A673 (cell line): Measurements from ENCODE around the gene NFKB1. TPM values are rescaled to one million over a fixed set of nuclear protein-coding genes. Genes with fewer than 3 reads are reported as not detected.

ENCODE experiments used
- BruUV-seq: library from RNA; stranded (reverse); fragments of 400-500 nt; replicated peaks from 2 replicates; lab custom pipeline; 2021; lab: Mats Ljungman, UMichigan
- CTCF ChIA-PET: fragments of 300-600 bp; sonication (Branson Sonifier 250); formaldehyde crosslinking; loops from one replicate; lab custom pipeline; 2022; ENCODE audit warnings: antibody characterized with exemption; lab: Charles Lee
- POLR2A ChIA-PET: fragments of 300-600 bp; sonication (Branson Sonifier 250); formaldehyde crosslinking; loops from one replicate; lab custom pipeline; 2022; ENCODE audit warnings: antibody characterized with exemption; ENCODE audit not compliant: low non-redundant PET; lab: Charles Lee
- DNase-seq: peaks from one replicate; pipeline ENCODE4 v3.0.0-alpha.2; 2015; ENCODE audit warnings: low spot score
- H3K27ac ChIP-seq: fragments of 200-600 bp; sonication (generic); 2 replicates; pipeline ENCODE4 v1.5.1; 2016; ENCODE audit warnings: mixed run types, low read depth, mild to moderate bottlenecking, mixed read lengths, antibody characterized with exemption, low read length; ENCODE audit not compliant: poor library complexity, severe bottlenecking
- H3K27me3 ChIP-seq: fragments of 200-600 bp; sonication (generic); replicated peaks from 2 replicates; pipeline ENCODE4 v1.6.1; 2017; ENCODE audit warnings: mixed run types, low read depth, mild to moderate bottlenecking, mixed read lengths, antibody characterized with exemption, low read length; ENCODE audit not compliant: insufficient read depth, poor library complexity
- H3K36me3 ChIP-seq: fragments of 200-600 bp; sonication (generic); 2 replicates; pipeline ENCODE4 v1.6.1; 2016; ENCODE audit warnings: mixed run types, mild to moderate bottlenecking, mixed read lengths, antibody characterized with exemption, low read length; ENCODE audit not compliant: insufficient read depth, poor library complexity, severe bottlenecking
- H3K4me1 ChIP-seq: fragments of 200-600 bp; sonication (generic); 2 replicates; pipeline ENCODE4 v1.6.1; 2017; ENCODE audit warnings: mixed run types, mild to moderate bottlenecking, mixed read lengths, antibody characterized with exemption, low read length; ENCODE audit not compliant: insufficient read depth, poor library complexity, severe bottlenecking
- H3K4me3 ChIP-seq: fragments of 200-600 bp; sonication (generic); 2 replicates; pipeline ENCODE4 v1.5.1; 2016; ENCODE audit warnings: low read depth, mixed run types, mild to moderate bottlenecking, mixed read lengths, low read length; ENCODE audit not compliant: poor library complexity, severe bottlenecking
- H3K9me3 ChIP-seq: fragments of 200-600 bp; sonication (generic); 2 replicates; pipeline ENCODE4 v1.6.1; 2016; ENCODE audit warnings: mixed run types, low read depth, mild to moderate bottlenecking, mixed read lengths, antibody characterized with exemption, low read length; ENCODE audit not compliant: poor library complexity, severe bottlenecking
- EZH2 ChIP-seq: fragments of 200-600 bp; sonication (generic); IDR thresholded peaks from 2 replicates; pipeline ENCODE4 v1.6.1; 2017; ENCODE audit warnings: borderline replicate concordance, low read depth, mild to moderate bottlenecking, mixed read lengths, antibody characterized with exemption, low read length; ENCODE audit not compliant: poor library complexity, severe bottlenecking
- intact Hi-C: fragments of 100-400 bp; cut with micrococcal nuclease; formaldehyde crosslinking; loops from one replicate; pipeline ENCODE4 v1.10.0; 2022; ENCODE audit not compliant: unreplicated experiment
- total RNA-seq: library from RNA; stranded (reverse); gene quantifications from 2 replicates; pipeline ENCODE4 v1.2.3, GENCODE V29; 2021
- TF ChIP-seq, protein P1 (sequence below): fragments of 300-800, 200-600 bp; sonication (generic); conservative IDR thresholded peaks from 2 replicates; pipeline ENCODE4 v1.5.1; 2017; ENCODE audit warnings: low read depth, mild to moderate bottlenecking, antibody characterized with exemption, low read length, moderate library complexity, mixed read lengths

NFKB1 gene
- total RNA-seq, 1 experiment from 2014 or later: 26.1 TPM

GRCh38 chr4:102647117-102647516 is 146.0 kb downstream of the NFKB1 start:
- intact Hi-C loops: no loop called here
- no peak for DNase-seq
- Histone ChIP-seq H3K27me3 (no peaks in the 10 kb centered on the region), H3K9me3 (no peaks in the 10 kb centered on the region), H3K4me3 (no peak overlapping the region), H3K4me1 (no peaks in the 10 kb centered on the region), H3K36me3 (no peaks in the 10 kb centered on the region), H3K27ac (no peak overlapping the region)
- ChIA-PET CTCF (no interaction called here), POLR2A (no interaction called here)
- no TSS peak for BruUV-seq
- TF ChIP-seq, protein P1, sequence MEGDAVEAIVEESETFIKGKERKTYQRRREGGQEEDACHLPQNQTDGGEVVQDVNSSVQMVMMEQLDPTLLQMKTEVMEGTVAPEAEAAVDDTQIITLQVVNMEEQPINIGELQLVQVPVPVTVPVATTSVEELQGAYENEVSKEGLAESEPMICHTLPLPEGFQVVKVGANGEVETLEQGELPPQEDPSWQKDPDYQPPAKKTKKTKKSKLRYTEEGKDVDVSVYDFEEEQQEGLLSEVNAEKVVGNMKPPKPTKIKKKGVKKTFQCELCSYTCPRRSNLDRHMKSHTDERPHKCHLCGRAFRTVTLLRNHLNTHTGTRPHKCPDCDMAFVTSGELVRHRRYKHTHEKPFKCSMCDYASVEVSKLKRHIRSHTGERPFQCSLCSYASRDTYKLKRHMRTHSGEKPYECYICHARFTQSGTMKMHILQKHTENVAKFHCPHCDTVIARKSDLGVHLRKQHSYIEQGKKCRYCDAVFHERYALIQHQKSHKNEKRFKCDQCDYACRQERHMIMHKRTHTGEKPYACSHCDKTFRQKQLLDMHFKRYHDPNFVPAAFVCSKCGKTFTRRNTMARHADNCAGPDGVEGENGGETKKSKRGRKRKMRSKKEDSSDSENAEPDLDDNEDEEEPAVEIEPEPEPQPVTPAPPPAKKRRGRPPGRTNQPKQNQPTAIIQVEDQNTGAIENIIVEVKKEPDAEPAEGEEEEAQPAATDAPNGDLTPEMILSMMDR: no peak
- no peak for TF ChIP-seq EZH2

- no peaks in the 10 kb centered on the region for H3K36me3 ChIP-seq
- no peaks in the 10 kb centered on the region for H3K27me3 ChIP-seq
- ChIA-PET POLR2A (no interaction called here), CTCF (no interaction called here)
- no peak overlapping the region for H3K4me3 ChIP-seq
- no peak overlapping the region for H3K27ac ChIP-seq
- no TSS peak for BruUV-seq
- intact Hi-C loops: no loop called here
- DNase-seq: no peak
- H3K9me3 ChIP-seq: no peaks in the 10 kb centered on the region
- TF ChIP-seq, protein P1: no peak
- no peak for TF ChIP-seq EZH2
- H3K4me1 ChIP-seq: no peaks in the 10 kb centered on the region
Observed at GRCh38 chr4:102657206-102657605, 156.0 kb downstream of the NFKB1 start.

GRCh38 chr4:102663073-102663472 is 161.9 kb downstream of the NFKB1 start:
- intact Hi-C loops: no loop called here
- no peaks in the 10 kb centered on the region for H3K27me3 ChIP-seq
- ChIA-PET POLR2A (no interaction called here), CTCF (interaction anchor here (0.7 kb wide), 2 partner anchors 104 to 369 kb away, joined by 3 read pairs; no protein-coding TSS in a partner anchor)
- no TSS peak for BruUV-seq
- no peak overlapping the region for H3K27ac ChIP-seq
- peaks cover 6% of the 10 kb centered on the region for H3K4me1 ChIP-seq
- no peak overlapping the region for H3K4me3 ChIP-seq
- peak; percentile 60 for DNase-seq
- no peaks in the 10 kb centered on the region for H3K9me3 ChIP-seq
- H3K36me3 ChIP-seq: no peaks in the 10 kb centered on the region
- TF ChIP-seq, protein P1: no peak
- TF ChIP-seq EZH2: no peak
